ENCODE measurements around the gene NMRAL1.

Gene NMRAL1

GRCh38 chr16:4420505-4421105 is 53.8 kb downstream of the NMRAL1 start:
- no peak for DNase-seq

- DNase-seq: no peak
Measured at GRCh38 chr16:4419402-4419959, 54.9 kb downstream of the NMRAL1 start.

DNA sequence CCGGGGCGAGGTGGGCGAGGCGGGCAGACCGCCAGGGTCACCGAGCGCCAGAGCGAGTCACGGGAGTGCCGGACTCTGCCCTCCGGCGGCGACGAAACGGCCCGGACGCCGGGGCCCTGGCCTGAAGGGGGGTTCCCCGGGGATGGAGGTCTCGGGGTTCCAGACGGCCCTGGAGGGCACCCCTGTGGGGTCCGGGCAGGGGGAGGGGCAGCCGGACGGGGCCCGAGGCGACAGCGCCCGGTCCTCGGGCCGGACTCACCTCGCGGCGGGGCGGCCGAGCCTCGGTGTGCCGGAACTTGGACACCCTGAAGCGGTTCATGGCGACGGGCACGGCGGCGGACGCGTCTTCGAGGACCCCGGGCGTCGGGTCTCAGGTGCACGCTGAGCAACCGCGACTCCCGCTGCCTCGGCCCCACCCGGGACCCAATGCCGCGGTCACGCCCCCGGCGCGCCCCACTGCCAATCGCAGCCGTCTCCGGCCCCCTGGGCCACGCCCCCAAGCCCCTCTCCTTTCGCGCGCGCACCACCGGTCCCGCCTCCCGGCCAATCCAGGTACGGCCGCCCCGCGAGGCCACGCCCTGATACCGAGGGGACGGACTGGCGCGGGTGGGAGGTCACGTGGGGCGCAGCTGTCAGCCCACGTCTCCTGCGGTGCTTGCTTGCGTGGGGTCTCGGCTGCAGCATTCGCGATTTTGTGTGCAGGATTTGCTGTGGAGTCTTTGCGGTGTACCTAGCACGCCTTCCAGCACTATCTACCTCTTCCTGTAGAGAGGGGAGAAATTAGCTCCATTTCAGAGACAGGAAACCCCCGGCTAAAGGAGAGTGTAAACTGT is 58.0 kb downstream of the NMRAL1 start, which contains the start of gene CORO7:
CORO7 (minus strand) TSS at position 397 of the 833 bp plus-strand sequence; CDS start at position 319, 78 bp downstream.
- peak; percentile 77 for DNase-seq

GRCh38 chr16:4415538-4416199 is 58.8 kb downstream of the NMRAL1 start:
- DNase-seq: no peak

- DNase-seq: no peak
Measured at GRCh38 chr16:4414187-4414917, 60.1 kb downstream of the NMRAL1 start.

DNA sequence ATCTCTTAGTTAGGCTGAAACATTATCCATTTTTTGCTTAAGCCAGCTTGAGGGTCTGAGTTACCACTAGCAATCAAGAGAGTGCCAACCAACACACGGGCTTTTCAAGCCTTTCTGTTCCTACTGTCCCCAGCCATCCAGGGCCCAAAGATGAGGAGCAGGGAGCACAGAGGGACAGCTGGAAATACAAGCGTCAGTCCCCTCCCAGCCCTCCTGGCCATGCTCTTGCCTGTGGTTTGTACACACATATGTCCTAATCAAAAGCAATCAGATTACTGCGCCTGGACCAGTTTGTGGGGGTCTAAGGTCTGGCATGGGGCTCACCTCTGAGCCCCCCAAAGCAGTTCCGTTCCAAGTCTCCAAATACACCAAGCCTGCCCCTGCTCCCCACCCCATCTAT is 61.6 kb downstream of the NMRAL1 start:
- no peak for DNase-seq

- no peak for DNase-seq
Measured at GRCh38 chr16:4412159-4412558, 62.3 kb downstream of the NMRAL1 start.

All from NCI-H510A treated with DMSO at 0.1 percent for 48 hours (cell line).